Activated B cell treated with CpG ODN at 0.5 μM for 24 hours (primary cell): ENCODE measurements around the gene ANKS1B. TPM values are rescaled to one million over a fixed set of nuclear protein-coding genes. Genes with fewer than 3 reads are reported as not detected.

Experiments used
- ATAC-seq: fragments of 200-7000 bp; cut with Tn5 transposase; one replicate; pipeline ENCODE4 v1.10.0; 2021; ENCODE audit warnings: low read depth, mild to moderate bottlenecking, moderate library complexity
- CTCF ChIA-PET: fragments of 350-600 bp; sonication (Branson Sonifier 250); formaldehyde crosslinking; loops from one replicate; lab custom pipeline; 2021; ENCODE audit warnings: antibody characterized with exemption; lab: Charles Lee
- POLR2A ChIA-PET: fragments of 350-600 bp; sonication (Branson Sonifier 250); formaldehyde crosslinking; loops from one replicate; lab custom pipeline; 2021; ENCODE audit warnings: antibody characterized with exemption; lab: Charles Lee
- DNase-seq: peaks from one replicate; pipeline ENCODE4 v3.0.0; 2022
- H3K27ac Mint-ChIP-seq: one replicate; pipeline ENCODE4 v1.8.0; 2020; ENCODE audit warnings: mixed read lengths
- H3K27me3 Mint-ChIP-seq: one replicate; pipeline ENCODE4 v1.8.0; 2021; ENCODE audit warnings: mixed read lengths
- H3K36me3 Mint-ChIP-seq: one replicate; pipeline ENCODE4 v1.8.0; 2021; ENCODE audit warnings: low read depth, mixed read lengths
- H3K4me1 Mint-ChIP-seq: one replicate; pipeline ENCODE4 v1.8.0; 2021; ENCODE audit warnings: mixed read lengths
- H3K4me3 Mint-ChIP-seq: one replicate; pipeline ENCODE4 v1.8.0; 2020; ENCODE audit warnings: mild to moderate bottlenecking, mixed read lengths
- H3K9me3 Mint-ChIP-seq: one replicate; pipeline ENCODE4 v1.8.0; 2020; ENCODE audit warnings: mixed read lengths
- intact Hi-C: fragments of 100-400 bp; cut with micrococcal nuclease; formaldehyde crosslinking; loops from one replicate; pipeline ENCODE4 v1.15.1; 2024
- total RNA-seq: library from RNA; stranded (reverse); gene quantifications from 2 replicates; pipeline ENCODE4 v1.2.3, GENCODE V29; 2022
- TF ChIP-seq, protein P1 (sequence below): fragments of 200-600 bp; IDR thresholded peaks from one replicate; pipeline ENCODE4 v1.8.0; 2022; ENCODE audit warnings: antibody characterized with exemption, mild to moderate bottlenecking

Gene ANKS1B
- total RNA-seq, 1 donor from 2014 or later, result not detected

DNA sequence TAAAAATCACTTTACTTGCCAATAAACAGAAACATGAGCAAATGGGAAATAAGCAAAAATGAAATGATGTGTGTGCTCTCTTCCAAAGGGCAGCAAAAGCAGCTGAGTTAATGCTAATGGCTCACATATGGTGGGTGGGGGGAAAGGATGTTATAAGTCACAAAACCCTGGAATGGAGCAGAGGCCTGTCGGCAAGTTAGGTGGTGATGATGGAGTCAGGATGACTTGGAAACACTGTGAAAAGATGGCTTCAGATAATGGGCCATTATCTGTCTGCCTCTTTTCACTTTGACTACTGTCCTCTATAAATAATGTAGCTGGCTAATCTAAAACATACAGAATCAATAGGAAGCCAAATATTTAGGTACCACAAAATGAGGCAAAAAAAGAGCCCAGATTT is 1111.0 kb downstream of the ANKS1B start:
- Mint-ChIP-seq H3K4me1 (no peaks in the 10 kb centered on the region), H3K27me3 (peaks cover 7% of the 10 kb centered on the region), H3K27ac (no peak overlapping the region), H3K4me3 (no peak overlapping the region), H3K36me3 (no peaks in the 10 kb centered on the region), H3K9me3 (no peaks in the 10 kb centered on the region)
- intact Hi-C loops, result no loop called here
- POLR2A ChIA-PET, result no interaction called here
- TF ChIP-seq, protein P1, sequence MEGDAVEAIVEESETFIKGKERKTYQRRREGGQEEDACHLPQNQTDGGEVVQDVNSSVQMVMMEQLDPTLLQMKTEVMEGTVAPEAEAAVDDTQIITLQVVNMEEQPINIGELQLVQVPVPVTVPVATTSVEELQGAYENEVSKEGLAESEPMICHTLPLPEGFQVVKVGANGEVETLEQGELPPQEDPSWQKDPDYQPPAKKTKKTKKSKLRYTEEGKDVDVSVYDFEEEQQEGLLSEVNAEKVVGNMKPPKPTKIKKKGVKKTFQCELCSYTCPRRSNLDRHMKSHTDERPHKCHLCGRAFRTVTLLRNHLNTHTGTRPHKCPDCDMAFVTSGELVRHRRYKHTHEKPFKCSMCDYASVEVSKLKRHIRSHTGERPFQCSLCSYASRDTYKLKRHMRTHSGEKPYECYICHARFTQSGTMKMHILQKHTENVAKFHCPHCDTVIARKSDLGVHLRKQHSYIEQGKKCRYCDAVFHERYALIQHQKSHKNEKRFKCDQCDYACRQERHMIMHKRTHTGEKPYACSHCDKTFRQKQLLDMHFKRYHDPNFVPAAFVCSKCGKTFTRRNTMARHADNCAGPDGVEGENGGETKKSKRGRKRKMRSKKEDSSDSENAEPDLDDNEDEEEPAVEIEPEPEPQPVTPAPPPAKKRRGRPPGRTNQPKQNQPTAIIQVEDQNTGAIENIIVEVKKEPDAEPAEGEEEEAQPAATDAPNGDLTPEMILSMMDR, result no peak
- CTCF ChIA-PET, result no interaction called here
- no peak for DNase-seq
- no peak for ATAC-seq

DNA sequence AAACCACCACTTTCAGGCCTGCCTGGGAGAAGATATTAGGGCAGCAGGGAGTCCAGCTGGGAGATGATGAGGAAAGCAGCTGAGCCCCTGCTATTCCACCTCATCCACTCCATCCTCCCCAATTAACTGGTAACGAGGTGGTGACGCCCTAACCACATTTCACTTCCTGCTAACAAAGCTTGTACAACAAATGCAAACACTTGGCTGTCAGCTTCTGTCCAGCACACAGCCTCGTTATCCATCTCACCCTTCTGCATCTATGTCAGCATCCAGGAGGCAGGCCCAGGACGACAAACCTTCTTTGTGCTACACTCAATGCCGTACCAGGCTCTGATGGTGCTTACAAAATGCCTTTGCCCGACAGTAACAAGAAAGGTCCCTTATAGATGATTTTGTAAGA is 1114.2 kb downstream of the ANKS1B start:
- Mint-ChIP-seq H3K4me1 (no peaks in the 10 kb centered on the region), H3K9me3 (no peaks in the 10 kb centered on the region), H3K27ac (no peak overlapping the region), H3K27me3 (no peaks in the 10 kb centered on the region), H3K36me3 (no peaks in the 10 kb centered on the region), H3K4me3 (no peak overlapping the region)
- POLR2A ChIA-PET, result no interaction called here
- ATAC-seq, result no peak
- intact Hi-C loops, result no loop called here
- no peak for DNase-seq
- TF ChIP-seq, protein P1, result no peak
- CTCF ChIA-PET, result no interaction called here

DNA sequence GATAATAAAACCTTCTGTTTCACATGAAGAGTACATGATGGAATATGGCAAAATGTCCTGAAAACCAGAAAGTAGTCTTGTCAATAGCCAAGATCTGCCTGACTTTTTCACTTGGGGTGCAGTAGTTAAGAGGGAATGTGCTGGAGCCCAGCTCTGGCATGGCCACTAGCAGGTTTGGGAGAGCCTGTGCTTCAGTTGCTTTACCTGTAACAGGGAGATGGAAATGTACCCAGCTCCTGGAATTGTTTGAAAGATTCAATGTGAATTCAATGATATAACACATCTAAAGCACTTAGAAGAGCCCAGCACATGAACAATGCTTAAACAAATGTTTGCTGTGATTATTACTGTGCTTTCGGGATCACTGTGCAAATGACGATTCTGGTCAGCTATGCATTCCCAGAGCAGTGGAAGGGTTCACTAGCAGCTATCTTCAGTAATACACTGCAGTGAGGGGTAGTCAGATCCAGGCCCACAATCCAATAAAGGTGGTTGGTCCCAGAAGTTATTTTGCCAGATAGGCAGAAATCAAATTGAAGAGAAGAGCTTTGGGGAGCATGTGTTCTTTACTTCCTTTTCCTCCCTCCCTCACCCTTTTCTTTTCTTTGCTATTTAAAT is 1114.7 kb downstream of the ANKS1B start:
- POLR2A ChIA-PET, result no interaction called here
- intact Hi-C loops, result no loop called here

DNA sequence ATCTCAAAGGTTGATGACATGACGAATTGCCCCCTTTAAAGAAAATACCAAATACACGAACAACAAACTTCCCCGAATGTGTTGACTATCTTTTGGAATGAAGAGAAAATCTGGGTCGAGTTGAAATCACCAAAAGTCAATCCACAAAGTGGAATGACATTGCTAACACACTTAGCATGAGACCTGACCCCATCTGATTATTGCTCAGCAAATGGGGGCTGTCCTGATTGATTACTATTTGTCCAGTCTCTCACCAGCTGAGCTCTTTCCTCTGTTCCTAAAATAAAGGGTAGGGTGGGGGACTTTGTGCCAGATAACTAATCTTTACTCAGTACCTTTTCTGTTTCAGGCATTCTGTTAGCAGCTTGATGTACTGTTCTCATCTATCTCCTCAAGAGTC is 1116.2 kb downstream of the ANKS1B start:
- intact Hi-C loops, result no loop called here
- no peaks in the 10 kb centered on the region for H3K9me3 Mint-ChIP-seq
- no peak overlapping the region for H3K4me3 Mint-ChIP-seq
- H3K4me1 Mint-ChIP-seq, result no peaks in the 10 kb centered on the region
- CTCF ChIA-PET, result no interaction called here
- H3K36me3 Mint-ChIP-seq, result no peaks in the 10 kb centered on the region
- DNase-seq, result no peak
- no peak overlapping the region for H3K27ac Mint-ChIP-seq
- ATAC-seq, result no peak
- POLR2A ChIA-PET, result no interaction called here
- TF ChIP-seq, protein P1, result no peak
- no peaks in the 10 kb centered on the region for H3K27me3 Mint-ChIP-seq

More for the DNA sequence above, 1114.7 kb downstream of the ANKS1B start:
- ATAC-seq (no peak), DNase-seq (no peak)
- Mint-ChIP-seq H3K9me3 (no peaks in the 10 kb centered on the region), H3K27ac (no peak overlapping the region), H3K4me1 (no peaks in the 10 kb centered on the region), H3K4me3 (no peak overlapping the region), H3K36me3 (no peaks in the 10 kb centered on the region), H3K27me3 (no peaks in the 10 kb centered on the region)
- TF ChIP-seq, protein P1, result no peak
- CTCF ChIA-PET, result no interaction called here

DNA sequence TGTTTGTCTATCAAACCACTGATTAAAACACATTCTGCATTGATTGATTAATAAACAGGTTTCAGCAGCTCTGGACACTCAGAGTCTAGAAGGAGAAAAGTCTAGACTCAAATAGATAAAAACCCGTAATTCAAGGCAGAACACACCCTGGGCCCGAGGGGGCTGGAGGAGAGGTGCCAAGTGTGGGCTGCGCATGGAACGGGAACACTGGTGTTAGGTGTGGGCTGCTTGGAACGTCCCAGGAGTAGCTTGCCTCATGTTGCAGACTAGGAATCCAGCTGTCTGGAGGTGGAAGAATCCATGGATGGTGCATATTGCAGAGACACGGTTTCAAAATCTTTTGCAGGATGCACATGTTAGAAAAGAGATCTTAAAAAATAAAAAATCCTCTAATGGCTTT is 1116.7 kb downstream of the ANKS1B start:
- Mint-ChIP-seq H3K36me3 (no peaks in the 10 kb centered on the region), H3K27me3 (no peaks in the 10 kb centered on the region), H3K27ac (no peak overlapping the region), H3K4me3 (no peak overlapping the region), H3K4me1 (no peaks in the 10 kb centered on the region), H3K9me3 (no peaks in the 10 kb centered on the region)
- DNase-seq, result no peak
- intact Hi-C loops, result no loop called here
- POLR2A ChIA-PET, result no interaction called here
- TF ChIP-seq, protein P1, result no peak
- ATAC-seq, result no peak
- CTCF ChIA-PET, result no interaction called here
